Neuronal stem cell (in vitro differentiated cells): Measurements from ENCODE around the gene TLR9.

ENCODE experiments used
- DNase-seq: peaks from one replicate; pipeline ENCODE4 v3.0.0-alpha.2; 2013; ENCODE audit warnings: low spot score
- H2AFZ ChIP-seq: one replicate; pipeline ENCODE4 v1.6.1; 2013; ENCODE audit warnings: mild to moderate bottlenecking, low read length, inconsistent platforms
- H2AK5ac ChIP-seq: 2 replicates; pipeline ENCODE4 v1.6.1; 2013; ENCODE audit warnings: low read depth, mild to moderate bottlenecking, inconsistent platforms, low read length, moderate library complexity, mixed read lengths
- H2BK120ac ChIP-seq: 2 replicates; pipeline ENCODE4 v1.6.1; 2013; ENCODE audit warnings: low read depth, mild to moderate bottlenecking, inconsistent platforms, low read length, moderate library complexity, mixed read lengths
- H2BK12ac ChIP-seq: one replicate; pipeline ENCODE4 v1.6.1; 2013; ENCODE audit warnings: low read length, inconsistent platforms
- H2BK15ac ChIP-seq: 2 replicates; pipeline ENCODE4 v1.6.1; 2013; ENCODE audit warnings: mild to moderate bottlenecking, low read length, inconsistent platforms, mixed read lengths
- H2BK5ac ChIP-seq: one replicate; pipeline ENCODE4 v1.6.1; 2013; ENCODE audit warnings: inconsistent platforms, mild to moderate bottlenecking, low read length, moderate library complexity
- H3K14ac ChIP-seq: one replicate; pipeline ENCODE4 v1.6.1; 2013; ENCODE audit warnings: low read length, inconsistent platforms
- H3K18ac ChIP-seq: 2 replicates; pipeline ENCODE4 v1.6.1; 2013; ENCODE audit warnings: low read length, inconsistent platforms
- H3K23ac ChIP-seq: 2 replicates; pipeline ENCODE4 v1.6.1; 2013; ENCODE audit warnings: low read depth, mild to moderate bottlenecking, mixed read lengths, low read length, inconsistent platforms; ENCODE audit not compliant: poor library complexity
- H3K27ac ChIP-seq: replicated peaks from 3 replicates; pipeline ENCODE4 v1.5.1; 2013; ENCODE audit warnings: low read length, inconsistent platforms
- H3K27me3 ChIP-seq, 3 experiments: 2 replicates each; pipeline ENCODE4 v1.6.1; 2013; ENCODE audit warnings: low read length in 3 of 3, mild to moderate bottlenecking in 2 of 3, inconsistent platforms in 1 of 3, low read depth in 1 of 3, mixed read lengths in 1 of 3, moderate library complexity in 1 of 3; ENCODE audit not compliant: control insufficient read depth in 3 of 3, insufficient read depth in 3 of 3
- H3K36me3 ChIP-seq, 2 donors: replicated peaks in 1 of 2; 2 replicates each; pipeline ENCODE4 v1.6.1; 2013; ENCODE audit warnings: low read length in 2 of 2; ENCODE audit not compliant: control insufficient read depth in 2 of 2, insufficient read depth in 2 of 2
- H3K4ac ChIP-seq: 2 replicates; pipeline ENCODE4 v1.6.1; 2013; ENCODE audit warnings: inconsistent platforms, mild to moderate bottlenecking, low read length, moderate library complexity
- H3K4me1 ChIP-seq, 2 donors: 1 replicate in 1 of 2; 2 replicates in 1 of 2; pipeline ENCODE4 v1.6.1; 2013; ENCODE audit warnings: low read length in 2 of 2, low read depth in 1 of 2; ENCODE audit not compliant: control insufficient read depth in 2 of 2, insufficient read depth in 1 of 2
- H3K4me2 ChIP-seq: one replicate; pipeline ENCODE4 v1.6.1; 2013; ENCODE audit warnings: mild to moderate bottlenecking, low read length, inconsistent platforms; ENCODE audit not compliant: insufficient read depth, poor library complexity, severe bottlenecking
- H3K4me3 ChIP-seq, 2 donors: 2 replicates each; pipeline ENCODE4 v1.5.1; 2013; ENCODE audit warnings: low read length in 2 of 2, mild to moderate bottlenecking in 2 of 2, inconsistent platforms in 1 of 2, moderate library complexity in 1 of 2
- H3K79me1 ChIP-seq: one replicate; pipeline ENCODE4 v1.6.1; 2013; ENCODE audit warnings: low read depth, mild to moderate bottlenecking, inconsistent platforms, low read length, moderate library complexity
- H3K9ac ChIP-seq: one replicate; pipeline ENCODE4 v1.6.1; 2013; ENCODE audit warnings: mild to moderate bottlenecking, low read depth, low read length, inconsistent platforms; ENCODE audit not compliant: poor library complexity
- H3K9me3 ChIP-seq, 2 donors: replicated peaks in 1 of 2; 2 replicates each; pipeline versions ENCODE3 to v1.6.1; 2013; ENCODE audit warnings: low read length in 2 of 2, mild to moderate bottlenecking in 2 of 2, inconsistent platforms in 1 of 2, low read depth in 1 of 2, mixed read lengths in 1 of 2, moderate library complexity in 1 of 2; ENCODE audit not compliant: control insufficient read depth in 2 of 2, insufficient read depth in 1 of 2
- H4K8ac ChIP-seq: one replicate; pipeline ENCODE4 v1.6.1; 2013; ENCODE audit warnings: low read depth, mild to moderate bottlenecking, inconsistent platforms, low read length, moderate library complexity
- H4K91ac ChIP-seq: one replicate; pipeline ENCODE4 v1.6.1; 2013; ENCODE audit warnings: low read length, low read depth, mild to moderate bottlenecking, inconsistent platforms; ENCODE audit not compliant: poor library complexity
- WGBS, 2 donors: extraction: QIAGEN DNeasy Blood & Tissue Kit; methylation state at CpG; one replicate each; pipeline ENCODE4 v1.1.7; 2013; ENCODE audit warnings: missing lambda C conversion rate in 2 of 2, mixed read lengths in 1 of 2; ENCODE audit not compliant: insufficient read length in 2 of 2, insufficient replicate concordance in 1 of 2; ENCODE audit errors: extremely low coverage in 2 of 2; 5-methylcytosine and 5-hydroxymethylcytosine counted together

TLR9 gene

DNA sequence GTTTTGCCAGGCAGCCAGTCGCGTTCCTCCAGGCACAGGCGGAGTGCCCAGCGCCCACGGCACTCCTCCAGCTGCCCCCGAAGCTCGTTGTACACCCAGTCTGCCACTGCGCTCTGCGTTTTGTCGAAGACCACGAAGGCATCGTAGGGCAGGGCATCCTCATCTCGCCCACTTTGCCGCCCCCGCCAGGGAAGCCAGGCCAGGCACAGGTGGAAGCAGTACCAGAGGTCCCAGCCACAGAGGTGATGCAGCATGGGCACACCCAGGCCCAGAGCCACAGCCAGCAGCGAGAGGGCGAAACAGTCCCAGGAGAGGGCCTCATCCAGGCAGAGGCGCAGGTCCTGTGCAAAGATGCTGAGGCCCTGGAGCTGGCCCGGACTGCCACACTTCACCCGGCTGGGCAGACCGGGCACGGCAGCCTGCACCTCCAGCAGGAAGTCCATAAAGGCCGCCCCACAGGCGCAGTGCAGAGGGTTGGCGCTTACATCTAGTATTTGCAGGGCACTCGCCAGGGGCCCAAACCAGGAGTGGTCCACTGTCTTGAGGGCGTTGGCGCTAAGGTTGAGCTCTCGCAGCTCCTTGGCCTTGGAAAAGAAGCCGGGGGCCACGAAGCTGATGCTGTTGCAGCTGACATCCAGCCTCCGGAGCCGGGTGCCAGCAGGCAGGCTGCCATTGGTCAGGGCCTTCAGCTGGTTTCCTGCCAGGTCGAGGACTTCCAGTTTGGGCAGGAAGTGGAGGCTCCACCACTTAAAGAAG, 3.7 kb downstream of the TLR9 start:
- Histone ChIP-seq H2AFZ (no peak overlapping the region), H3K9ac (peak overlapping the region; percentile 40), H3K4ac (no peak overlapping the region), H3K18ac (peak overlapping the region; percentile 38), H4K8ac (no peak overlapping the region), H2BK5ac (peak overlapping the region; percentile 75), H3K23ac (peak overlapping the region; percentile 68), H2BK12ac (peak overlapping the region; percentile 82), H2BK15ac (peak overlapping the region; percentile 13), H3K4me3 (no peak overlapping the region), H3K4me2 (no peak overlapping the region), H3K14ac (peak overlapping the region; percentile 56), H2BK120ac (no peak overlapping the region), H3K27ac (no peak overlapping the region), H4K91ac (no peak overlapping the region), H3K4me1 (peaks cover 11% of the 10 kb centered on the region in 2 donors), H3K27me3 (no peaks in the 10 kb centered on the region), H3K9me3 (no peaks in the 10 kb centered on the region), H3K79me1 (peaks cover 2% of the 10 kb centered on the region), H2AK5ac (peak overlapping the region; percentile 96), H3K36me3 (peaks cover 0 to under 1% of the 10 kb centered on the region in 2 donors)
- WGBS, 2 donors: no CpG with 5 or more reads among the region's 34 CpGs
- DNase-seq: no peak

DNA sequence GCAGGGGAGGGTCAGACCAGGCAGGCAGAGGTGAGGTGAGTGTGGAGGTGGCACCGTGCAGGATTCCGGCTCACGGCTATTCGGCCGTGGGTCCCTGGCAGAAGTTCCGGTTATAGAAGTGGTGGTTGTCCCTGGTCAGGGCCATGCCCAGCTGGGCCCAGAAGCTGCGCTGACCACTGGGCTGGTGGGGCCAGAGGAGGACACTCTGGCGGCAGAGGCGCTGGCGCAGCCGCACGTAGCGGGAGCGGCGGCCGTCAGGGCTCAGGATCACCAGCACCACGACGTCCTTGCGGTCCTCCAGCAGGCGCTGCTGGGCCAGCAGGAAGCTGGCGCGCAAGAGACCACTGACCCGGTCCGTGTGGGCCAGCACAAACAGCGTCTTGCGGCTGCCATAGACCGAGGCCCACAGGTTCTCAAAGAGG, 4.3 kb downstream of the TLR9 start:
- H2BK15ac ChIP-seq: peak overlapping the region; percentile 13
- peak overlapping the region; percentile 66 for H2AFZ ChIP-seq
- H2BK5ac ChIP-seq: peak overlapping the region; percentile 8
- peak overlapping the region; percentile 82 for H2BK12ac ChIP-seq
- H3K27me3 ChIP-seq: no peaks in the 10 kb centered on the region
- no peak overlapping the region for H3K27ac ChIP-seq
- H3K9me3 ChIP-seq: no peaks in the 10 kb centered on the region
- H4K91ac ChIP-seq: peak overlapping the region; percentile 90
- peaks cover 11 to 14% of the 10 kb centered on the region in 2 donors for H3K4me1 ChIP-seq
- H3K79me1 ChIP-seq: peaks cover 2% of the 10 kb centered on the region
- H3K36me3 ChIP-seq: peaks cover 0 to 4% of the 10 kb centered on the region in 2 donors
- no peak overlapping the region for H3K4me3 ChIP-seq
- no peak overlapping the region for H3K4me2 ChIP-seq
- peak overlapping the region; percentile 68 for H3K23ac ChIP-seq
- H4K8ac ChIP-seq: no peak overlapping the region
- no CpG with 5 or more reads among the region's 27 CpGs for WGBS, 2 donors
- H3K9ac ChIP-seq: no peak overlapping the region
- H2BK120ac ChIP-seq: no peak overlapping the region
- H3K18ac ChIP-seq: peak overlapping the region; percentile 2
- DNase-seq: no peak
- H2AK5ac ChIP-seq: peak overlapping the region; percentile 96
- H3K14ac ChIP-seq: peak overlapping the region; percentile 56
- no peak overlapping the region for H3K4ac ChIP-seq

DNA sequence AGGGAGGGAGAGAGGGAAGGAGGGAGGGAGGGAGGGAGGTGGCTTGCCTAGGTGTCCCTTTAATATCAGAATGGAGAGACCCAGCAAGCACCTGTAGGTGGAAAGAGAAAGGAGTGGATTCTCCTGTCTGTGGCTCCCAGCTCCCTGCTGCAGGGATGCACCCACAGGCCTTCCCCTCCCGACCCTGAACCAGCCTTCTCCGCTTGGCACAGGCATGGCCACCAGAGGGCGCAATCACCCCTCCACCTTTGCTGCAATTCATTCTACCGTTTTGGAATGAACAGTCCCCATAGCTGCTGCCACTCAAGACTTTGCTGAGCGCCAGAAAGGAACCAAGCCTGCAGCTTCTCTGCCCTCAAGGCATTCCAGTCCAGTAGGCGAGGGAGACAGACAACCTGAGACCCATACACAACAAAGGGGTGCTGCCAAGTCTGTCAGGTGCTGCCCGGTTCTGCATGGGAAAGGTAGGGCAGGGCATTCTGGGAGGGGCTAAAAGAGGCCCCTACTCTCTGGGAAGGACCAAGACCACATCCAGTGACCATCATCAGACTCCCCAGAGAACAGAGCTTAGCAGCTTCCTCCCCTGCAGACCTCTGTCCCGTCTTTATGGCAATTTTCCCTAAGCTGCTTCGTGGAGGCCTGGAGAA, 4.9 kb downstream of the TLR9 start:
- no CpG with 5 or more reads among the region's 9 CpGs for whole genome bisulfite sequencing, 2 donors
- DNase-seq: peak; percentile 81
- peaks cover 11 to 14% of the 10 kb centered on the region in 2 donors for H3K4me1 ChIP-seq

More for the DNA sequence above, 4.9 kb downstream of the TLR9 start:
- no peak overlapping the region for H2BK120ac ChIP-seq
- H3K9ac ChIP-seq: no peak overlapping the region
- no peak overlapping the region for H4K91ac ChIP-seq
- H3K23ac ChIP-seq: no peak overlapping the region
- H3K27me3 ChIP-seq: no peaks in the 10 kb centered on the region
- no peak overlapping the region for H3K4ac ChIP-seq
- H2BK15ac ChIP-seq: peak overlapping the region; percentile 13
- H3K14ac ChIP-seq: no peak overlapping the region
- H3K9me3 ChIP-seq: no peaks in the 10 kb centered on the region
- H3K79me1 ChIP-seq: peaks cover 2% of the 10 kb centered on the region
- H2AK5ac ChIP-seq: no peak overlapping the region
- peak overlapping the region; percentile 66 for H2AFZ ChIP-seq
- H3K4me2 ChIP-seq: no peak overlapping the region
- no peak overlapping the region for H3K27ac ChIP-seq
- peak overlapping the region; percentile 8 for H2BK5ac ChIP-seq
- peak overlapping the region; percentile 42 for H3K18ac ChIP-seq
- no peak overlapping the region for H3K4me3 ChIP-seq
- no peak overlapping the region for H4K8ac ChIP-seq
- no peak overlapping the region for H2BK12ac ChIP-seq
- peaks cover 5 to 6% of the 10 kb centered on the region in 2 donors for H3K36me3 ChIP-seq
